Gastroesophageal sphincter (tissue), 4 donors: ENCODE data around the gene TUBGCP3. TPM values are rescaled to one million over a fixed set of nuclear protein-coding genes. Genes with fewer than 3 reads are reported as not detected.

Source experiments
- ATAC-seq: fragments of 150-250 bp; one replicate; pipeline ENCODE4 v1.9.1; 2016; ENCODE audit warnings: mild to moderate bottlenecking, moderate library complexity
- H3K27ac ChIP-seq, 4 donors: fragments of 200-600 bp; sonication (generic) in 3 of 4; 1 replicate in 3 of 4; 2 replicates in 1 of 4; pipeline ENCODE4 v1.5.1; 2016 to 2019
- H3K27me3 ChIP-seq: fragments of 200-600 bp; sonication (generic); one replicate; pipeline ENCODE4 v1.5.1; 2019
- H3K36me3 ChIP-seq, 2 donors: fragments of 200-600 bp; sonication (generic); one replicate each; pipeline ENCODE4 v1.5.1; 2019; ENCODE audit warnings: control low read depth in 1 of 2
- H3K4me1 ChIP-seq, 3 donors: fragments of 200-600 bp; sonication (generic); 1 replicate in 2 of 3; 2 replicates in 1 of 3; pipeline ENCODE4 v1.5.1; 2016 to 2019; ENCODE audit warnings: control low read depth in 2 of 3
- H3K4me3 ChIP-seq, 2 donors: fragments of 200-600 bp; sonication (generic); one replicate each; pipeline ENCODE4 v1.5.1; 2019; ENCODE audit warnings: mild to moderate bottlenecking in 1 of 2, moderate library complexity in 1 of 2
- H3K9me3 ChIP-seq, 3 donors: fragments of 200-600 bp; sonication (generic); one replicate each; pipeline ENCODE4 v1.5.1; 2017 to 2019; ENCODE audit warnings: control low read depth in 2 of 3
- EP300 ChIP-seq: sonication (generic); formaldehyde crosslinking; IDR thresholded peaks from one replicate; pipeline ENCODE4 v1.6.1; 2017; ENCODE audit warnings: antibody characterized with exemption, mild to moderate bottlenecking
- POLR2A ChIP-seq, 2 donors: fragments of 450-650 bp; IDR thresholded peaks; one replicate each; pipeline ENCODE4 v1.6.1; 2017; ENCODE audit warnings: antibody characterized with exemption in 2 of 2, mild to moderate bottlenecking in 2 of 2, moderate library complexity in 1 of 2
- POLR2AphosphoS5 ChIP-seq: sonication (generic); formaldehyde crosslinking; IDR thresholded peaks from one replicate; pipeline ENCODE4 v1.6.1; 2017; ENCODE audit warnings: antibody characterized with exemption
- WGBS, 2 donors: methylation state at CpG; one replicate each; pipeline ENCODE4 v1.1.5; 2018; ENCODE audit warnings: low coverage in 1 of 2; 5-methylcytosine and 5-hydroxymethylcytosine counted together
- total RNA-seq, 4 donors: library from RNA; depleted of rRNA; stranded (reverse); fragments of >200 nt; gene quantifications; one replicate each; pipeline ENCODE4 v1.1.0, GENCODE V29; 2016
- TF ChIP-seq, protein P1 (sequence below), 4 experiments: fragments of 200-600 bp in 2 of 4; fragments of 450-650 bp in 2 of 4; sonication (generic) in 1 of 4; IDR thresholded peaks; one replicate each; pipeline ENCODE4 v1.5.1; 2017 to 2019; ENCODE audit warnings: antibody characterized with exemption in 4 of 4, mild to moderate bottlenecking in 2 of 4, moderate library complexity in 2 of 4

Gene TUBGCP3
- total RNA-seq, 4 donors from 2014 or later, result 25.6 to 37.8 (median 28.9) TPM

DNA sequence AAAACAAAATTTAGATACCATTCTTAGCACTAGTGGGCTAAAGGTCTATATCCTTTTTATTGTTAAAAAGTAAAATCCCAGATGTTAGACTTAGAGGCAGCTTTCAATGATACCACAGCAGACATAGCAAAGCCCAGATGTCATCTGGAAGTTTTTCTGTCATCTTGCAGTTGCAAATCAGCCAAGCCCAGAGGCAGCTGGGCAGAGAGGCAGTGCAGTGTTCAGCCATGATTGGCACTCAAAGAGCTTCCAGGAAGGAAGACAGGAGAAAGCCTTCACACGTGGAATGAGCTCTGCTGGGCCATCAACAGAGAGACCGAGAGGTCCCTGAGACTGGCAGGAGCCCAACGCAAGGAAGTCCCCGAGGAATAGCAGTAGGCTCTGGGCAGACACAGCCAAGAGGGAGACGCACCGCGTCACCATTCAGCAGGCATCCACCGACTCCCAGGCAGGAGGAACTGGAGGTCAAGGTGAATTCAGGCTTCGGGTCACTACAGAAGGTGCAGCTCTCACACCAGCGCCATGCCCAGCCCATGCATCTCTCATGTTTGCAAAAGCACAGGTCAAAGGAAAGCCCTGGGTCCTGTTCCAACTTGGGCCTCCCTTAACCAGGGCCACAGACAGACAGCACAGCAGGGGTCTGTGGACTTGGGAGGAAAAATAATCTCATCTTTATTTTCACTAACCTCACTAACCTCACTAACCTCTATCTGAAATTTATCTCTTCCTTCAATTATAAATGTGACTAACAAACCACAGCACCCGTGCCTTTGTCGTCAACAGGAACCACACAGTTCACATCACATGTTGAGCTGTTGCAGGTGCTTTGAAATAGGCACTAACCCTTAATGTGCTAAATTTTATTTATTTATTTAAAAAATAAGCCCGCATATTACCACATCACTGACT, 54.9 kb downstream of the TUBGCP3 start:
- ATAC-seq, result no peak
- 80 to 82% methylated on average over 4 to 8 of the region's 13 CpGs for WGBS, 2 donors
- Histone ChIP-seq H3K27ac (no peak overlapping the region), H3K9me3 (no peaks in the 10 kb centered on the region), H3K36me3 (peaks cover 0 to 8% of the 10 kb centered on the region in 2 donors), H3K27me3 (no peaks in the 10 kb centered on the region), H3K4me3 (no peak overlapping the region), H3K4me1 (no peaks in the 10 kb centered on the region)
- no peak for TF ChIP-seq POLR2AphosphoS5

DNA sequence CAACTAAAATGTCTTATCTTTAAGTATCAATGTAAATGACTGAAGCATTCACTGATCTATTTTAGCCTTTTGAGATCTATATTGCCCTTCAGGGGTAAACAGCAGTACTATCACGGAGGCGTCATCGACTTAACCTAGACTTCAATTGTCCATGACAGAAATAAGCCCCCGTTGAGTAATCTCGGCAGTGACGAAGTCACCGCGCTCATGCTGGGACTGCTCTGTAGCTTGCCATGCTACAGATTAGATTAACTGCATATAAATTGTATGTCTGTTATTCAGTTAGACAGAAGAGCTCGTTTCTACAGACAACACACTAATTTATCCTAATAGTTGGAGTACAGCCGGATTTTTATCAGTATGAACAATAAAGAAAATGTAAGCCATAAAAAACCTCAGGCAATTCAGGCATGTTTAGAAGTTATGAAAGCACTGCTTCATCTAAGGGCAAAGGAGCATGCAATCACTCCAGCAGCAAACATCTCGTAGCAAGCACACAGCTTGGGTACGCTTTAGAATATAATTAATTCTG, 56.6 kb downstream of the TUBGCP3 start:
- peaks cover 0 to 13% of the 10 kb centered on the region in 2 donors for H3K36me3 ChIP-seq
- WGBS, 2 donors, result 69 to 71% methylated on average over 8 to 12 of the region's 12 CpGs
- no peak for TF ChIP-seq EP300
- TF ChIP-seq, protein P1, sequence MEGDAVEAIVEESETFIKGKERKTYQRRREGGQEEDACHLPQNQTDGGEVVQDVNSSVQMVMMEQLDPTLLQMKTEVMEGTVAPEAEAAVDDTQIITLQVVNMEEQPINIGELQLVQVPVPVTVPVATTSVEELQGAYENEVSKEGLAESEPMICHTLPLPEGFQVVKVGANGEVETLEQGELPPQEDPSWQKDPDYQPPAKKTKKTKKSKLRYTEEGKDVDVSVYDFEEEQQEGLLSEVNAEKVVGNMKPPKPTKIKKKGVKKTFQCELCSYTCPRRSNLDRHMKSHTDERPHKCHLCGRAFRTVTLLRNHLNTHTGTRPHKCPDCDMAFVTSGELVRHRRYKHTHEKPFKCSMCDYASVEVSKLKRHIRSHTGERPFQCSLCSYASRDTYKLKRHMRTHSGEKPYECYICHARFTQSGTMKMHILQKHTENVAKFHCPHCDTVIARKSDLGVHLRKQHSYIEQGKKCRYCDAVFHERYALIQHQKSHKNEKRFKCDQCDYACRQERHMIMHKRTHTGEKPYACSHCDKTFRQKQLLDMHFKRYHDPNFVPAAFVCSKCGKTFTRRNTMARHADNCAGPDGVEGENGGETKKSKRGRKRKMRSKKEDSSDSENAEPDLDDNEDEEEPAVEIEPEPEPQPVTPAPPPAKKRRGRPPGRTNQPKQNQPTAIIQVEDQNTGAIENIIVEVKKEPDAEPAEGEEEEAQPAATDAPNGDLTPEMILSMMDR (IDR thresholded peaks at IDR 0.05), result no peak
- TF ChIP-seq POLR2AphosphoS5, result no peak
- no peak for TF ChIP-seq POLR2A (IDR thresholded peaks at IDR 0.05)
- H3K9me3 ChIP-seq, result no peaks in the 10 kb centered on the region
- H3K27ac ChIP-seq, result no peak overlapping the region
- no peak overlapping the region for H3K4me3 ChIP-seq
- H3K27me3 ChIP-seq, result no peaks in the 10 kb centered on the region
- H3K4me1 ChIP-seq, result no peaks in the 10 kb centered on the region
- no peak for ATAC-seq

DNA sequence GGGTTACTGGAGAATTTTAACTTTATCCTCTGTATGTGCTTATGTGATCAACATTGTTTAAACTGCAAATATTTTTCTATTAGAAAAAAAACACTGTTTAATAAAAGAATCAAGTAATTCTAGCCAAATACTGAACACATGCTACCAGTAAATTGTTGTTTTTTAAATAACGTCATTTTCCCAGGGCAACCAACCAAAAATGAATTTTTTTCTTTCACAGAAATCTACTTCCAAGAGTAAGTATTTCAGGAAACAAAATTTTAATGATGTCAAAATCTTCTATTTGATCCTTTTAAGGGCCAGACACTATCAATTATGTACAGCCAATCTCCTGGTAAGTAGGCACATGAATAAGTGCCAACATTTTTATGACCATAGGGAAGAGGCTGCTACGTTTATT, 57.1 kb downstream of the TUBGCP3 start:
- H3K9me3 ChIP-seq, result no peaks in the 10 kb centered on the region
- peaks cover 0 to 17% of the 10 kb centered on the region in 2 donors for H3K36me3 ChIP-seq
- no peak overlapping the region for H3K27ac ChIP-seq
- no peaks in the 10 kb centered on the region for H3K27me3 ChIP-seq
- TF ChIP-seq EP300 (no peak), POLR2A (IDR thresholded peaks at IDR 0.05) (no peak), POLR2AphosphoS5 (no peak)
- TF ChIP-seq, protein P1 (IDR thresholded peaks at IDR 0.05), result no peak
- H3K4me1 ChIP-seq, result no peaks in the 10 kb centered on the region
- ATAC-seq, result no peak
- WGBS, 2 donors, result 32 to 45% methylated on average over 2 of the region's 2 CpGs
- no peak overlapping the region for H3K4me3 ChIP-seq

DNA sequence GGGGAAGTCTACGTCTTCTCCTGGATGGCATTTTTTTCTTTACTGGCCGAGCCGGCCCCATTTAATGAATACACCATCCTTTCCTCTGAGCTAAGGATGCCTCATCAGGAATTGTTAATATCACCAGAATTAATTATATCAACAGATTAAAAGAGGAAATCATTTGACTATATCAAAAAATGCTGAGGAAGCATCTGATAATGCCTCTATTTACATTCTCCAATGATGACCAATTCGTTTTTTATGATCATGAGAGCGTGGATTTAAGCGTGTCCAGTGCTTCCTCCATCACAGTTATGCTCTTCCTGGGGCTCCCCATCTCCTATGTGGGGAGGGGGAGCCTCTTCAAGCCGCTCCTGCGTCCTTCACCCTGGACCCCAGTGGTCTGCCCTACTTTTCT, 58.7 kb downstream of the TUBGCP3 start:
- Histone ChIP-seq H3K36me3 (peaks cover 0 to 33% of the 10 kb centered on the region in 2 donors), H3K27me3 (no peaks in the 10 kb centered on the region), H3K4me1 (no peaks in the 10 kb centered on the region), H3K4me3 (no peak overlapping the region), H3K9me3 (no peaks in the 10 kb centered on the region), H3K27ac (no peak overlapping the region)
- WGBS, 2 donors, result 93 to 100% methylated on average over 1 to 6 of the region's 8 CpGs
- TF ChIP-seq POLR2A (IDR thresholded peaks at IDR 0.05) (no peak), POLR2AphosphoS5 (no peak), EP300 (no peak)
- TF ChIP-seq, protein P1 (IDR thresholded peaks at IDR 0.05), result no peak
- no peak for ATAC-seq

DNA sequence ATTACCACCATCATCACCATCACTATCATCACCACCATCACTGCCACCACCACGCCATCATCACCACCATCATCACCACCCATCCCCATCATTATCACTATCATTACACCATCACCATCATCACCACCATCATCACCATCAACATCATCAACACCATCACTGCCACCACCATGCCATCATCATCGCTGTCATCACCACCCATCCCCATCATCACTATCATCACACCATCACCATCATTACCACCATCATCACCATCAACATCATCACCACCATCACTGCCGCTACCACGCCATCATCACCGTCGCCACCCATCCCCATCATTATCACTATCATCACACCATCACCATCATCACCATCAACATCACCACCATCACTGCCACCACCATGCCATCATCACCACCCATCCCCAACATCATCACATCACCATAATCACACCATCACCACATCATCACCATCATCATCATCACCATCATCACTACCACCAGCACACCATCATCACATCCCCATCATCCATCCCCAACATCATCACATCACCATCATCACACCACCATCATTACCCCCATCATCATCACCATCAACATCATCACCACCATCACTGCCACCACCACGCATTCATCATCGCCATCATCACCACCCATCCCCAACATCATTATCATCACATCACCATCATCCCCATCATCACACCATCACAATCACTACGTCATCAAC, 61.7 kb downstream of the TUBGCP3 start:
- 96 to 98% methylated on average over 8 to 9 of the region's 9 CpGs for WGBS, 2 donors
- peaks cover 0 to 55% of the 10 kb centered on the region in 2 donors for H3K36me3 ChIP-seq

More for the DNA sequence above, 61.7 kb downstream of the TUBGCP3 start:
- TF ChIP-seq POLR2A (IDR thresholded peaks at IDR 0.05), result no peak
- TF ChIP-seq POLR2AphosphoS5, result no peak
- TF ChIP-seq, protein P1 (IDR thresholded peaks at IDR 0.05), result no peak
- no peaks in the 10 kb centered on the region for H3K4me1 ChIP-seq
- H3K4me3 ChIP-seq, result no peak overlapping the region
- no peaks in the 10 kb centered on the region for H3K9me3 ChIP-seq
- no peaks in the 10 kb centered on the region for H3K27me3 ChIP-seq
- ATAC-seq, result no peak
- H3K27ac ChIP-seq, result no peak overlapping the region
